GM18868 (cell line): Measurements from ENCODE around the gene ACAD11.

Experiments used
- ATAC-seq: cut with Tn5 transposase; IDR thresholded peaks from one replicate; pipeline ENCODE4 v1.9.1; 2021; ENCODE audit warnings: mild to moderate bottlenecking, moderate library complexity; ENCODE audit not compliant: unreplicated experiment

The ACAD11 gene

DNA sequence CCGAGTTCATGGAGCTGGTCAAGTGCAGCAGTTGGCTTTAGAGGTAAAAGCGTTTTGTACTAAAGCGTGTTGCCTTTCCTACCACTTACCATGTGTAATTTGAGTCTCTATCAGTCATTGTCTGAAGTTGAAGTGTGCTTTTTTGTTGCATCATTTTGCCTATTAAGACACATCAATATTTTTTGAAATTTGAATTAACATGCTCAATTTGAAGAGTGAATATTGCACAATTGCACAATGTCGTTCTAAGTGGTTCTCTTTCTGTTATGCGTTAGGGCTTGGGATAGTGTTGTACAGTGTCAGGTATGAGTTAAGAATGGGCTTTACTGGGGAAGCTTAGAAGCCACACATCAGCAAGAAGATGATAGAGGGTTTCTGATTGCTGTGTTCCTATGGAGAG is 146.6 kb downstream of the ACAD11 start:
- no peak for ATAC-seq

GRCh38 chr3:132509506-132509905 is 150.1 kb downstream of the ACAD11 start:
- no peak for ATAC-seq

DNA sequence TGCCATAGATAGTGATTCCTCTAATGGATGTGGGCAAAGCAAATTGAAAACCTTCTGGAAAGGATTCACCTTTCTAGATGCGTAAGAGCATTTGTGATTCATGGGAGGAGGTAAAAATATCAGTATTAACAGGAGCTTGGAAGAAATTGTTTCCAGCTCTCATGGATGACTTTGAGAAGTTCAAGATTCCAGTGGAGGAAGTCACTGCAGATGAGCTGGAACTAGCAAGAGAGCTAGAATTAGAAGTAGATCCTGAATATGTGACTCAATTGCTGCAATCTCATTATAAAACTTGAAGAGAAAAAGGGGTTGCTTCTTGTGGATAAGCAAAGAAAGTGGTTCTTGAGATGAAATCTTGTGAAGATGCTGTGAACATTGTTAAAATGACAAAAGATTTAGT is 150.5 kb downstream of the ACAD11 start:
- no peak for ATAC-seq
